Psoas muscle (tissue), 8 donors: ENCODE measurements around the gene TICAM2. TPM values are rescaled to one million over a fixed set of nuclear protein-coding genes. Genes with fewer than 3 reads are reported as not detected.

Source experiments
- ATAC-seq, 4 donors: fragments of 200-7000 bp; cut with Tn5 transposase; one replicate each; pipeline ENCODE4 v1.9.1; 2020; ENCODE audit warnings: moderate library complexity in 3 of 4, mild to moderate bottlenecking in 2 of 4
- DNase-seq, 2 donors: peaks; one replicate each; pipeline ENCODE4 v3.0.0-alpha.2; 2020
- H3K27ac ChIP-seq: fragments of 200-600 bp; one replicate; pipeline ENCODE4 v1.8.0; 2022
- H3K27me3 ChIP-seq, 3 donors: fragments of 200-600 bp in 1 of 3; one replicate each; pipeline versions ENCODE4 v1.6.1 to v1.8.0; 2013 to 2022; ENCODE audit warnings: low read length in 2 of 3, mild to moderate bottlenecking in 2 of 3, moderate library complexity in 1 of 3; ENCODE audit not compliant: insufficient read depth in 3 of 3
- H3K36me3 ChIP-seq, 2 donors: fragments of 200-600 bp in 1 of 2; one replicate each; pipeline versions ENCODE4 v1.6.1 to v1.8.0; 2013 to 2022; ENCODE audit warnings: low read depth in 1 of 2, mild to moderate bottlenecking in 1 of 2, moderate library complexity in 1 of 2; ENCODE audit not compliant: insufficient read depth in 1 of 2
- H3K4me1 ChIP-seq: fragments of 200-600 bp; one replicate; pipeline ENCODE4 v1.8.0; 2022
- H3K4me3 ChIP-seq: fragments of 200-600 bp; one replicate; pipeline ENCODE4 v1.8.0; 2022; ENCODE audit warnings: mild to moderate bottlenecking
- H3K9me3 ChIP-seq: fragments of 200-600 bp; one replicate; pipeline ENCODE4 v1.8.0; 2022
- WGBS, 3 donors: extraction: QIAGEN DNeasy Blood & Tissue Kit; methylation state at CpG; one replicate each; pipeline versions ENCODE4 v1.1.6 to v1.1.7; 2013; 5-methylcytosine and 5-hydroxymethylcytosine counted together
- intact Hi-C, 2 donors: fragments of 100-400 bp; cut with DNase I; formaldehyde crosslinking; loops; one replicate each; pipeline versions ENCODE4 v1.11.0 to v1.14.2; 2022
- polyA plus RNA-seq, 3 donors: library from polyadenylated mRNA; stranded (reverse); fragments of 200-250 nt; gene quantifications; one replicate each; pipeline ENCODE4 v1.2.3, GENCODE V29; 2013
- total RNA-seq, 4 donors: library from RNA; stranded (reverse); fragmentation: NEBNext Ultra II Directional in 2 of 4; extraction: Animal tissue kit (Norgen Biotek cat#: 25700) in 2 of 4; gene quantifications; one replicate each; pipeline versions ENCODE4 v1.2.1 to v1.2.4, GENCODE V29; 2021 to 2023
- TF ChIP-seq, protein P1 (sequence below): fragments of 200-600 bp; IDR thresholded peaks from one replicate; pipeline ENCODE4 v1.8.0; 2022; ENCODE audit warnings: antibody characterized with exemption
- donor health status: healthy with polysubstance abuse.
- donor health status: DM: no; HTN: no; CAD: no; lungs with moderate emphysema.
- donor health status: Bipolar disorder and iron deficiency.
- donor health status: healthy.
- donor health status: DM: yes; HTN: yes; CAD: no.
- donor health status: DM: no; HTN: no; CAD: no.
- donor health status: DM: no; HTN: no; CAD: no.
- donor health status: DM: yes; HTN: yes; CAD: no.

TICAM2 gene
- total and polyA plus RNA-seq, 7 donors: 0.63 to 4.9 (median 1.3) TPM

- no peaks in the 10 kb centered on the region for H3K27me3 ChIP-seq
- 71 to 89% (median 82%) methylated on average over 5 of the region's 5 CpGs for WGBS, 3 donors
- H3K36me3 ChIP-seq: peaks cover under 1 to 3% of the 10 kb centered on the region in 2 donors
- ATAC-seq: no peak
- TF ChIP-seq, protein P1, sequence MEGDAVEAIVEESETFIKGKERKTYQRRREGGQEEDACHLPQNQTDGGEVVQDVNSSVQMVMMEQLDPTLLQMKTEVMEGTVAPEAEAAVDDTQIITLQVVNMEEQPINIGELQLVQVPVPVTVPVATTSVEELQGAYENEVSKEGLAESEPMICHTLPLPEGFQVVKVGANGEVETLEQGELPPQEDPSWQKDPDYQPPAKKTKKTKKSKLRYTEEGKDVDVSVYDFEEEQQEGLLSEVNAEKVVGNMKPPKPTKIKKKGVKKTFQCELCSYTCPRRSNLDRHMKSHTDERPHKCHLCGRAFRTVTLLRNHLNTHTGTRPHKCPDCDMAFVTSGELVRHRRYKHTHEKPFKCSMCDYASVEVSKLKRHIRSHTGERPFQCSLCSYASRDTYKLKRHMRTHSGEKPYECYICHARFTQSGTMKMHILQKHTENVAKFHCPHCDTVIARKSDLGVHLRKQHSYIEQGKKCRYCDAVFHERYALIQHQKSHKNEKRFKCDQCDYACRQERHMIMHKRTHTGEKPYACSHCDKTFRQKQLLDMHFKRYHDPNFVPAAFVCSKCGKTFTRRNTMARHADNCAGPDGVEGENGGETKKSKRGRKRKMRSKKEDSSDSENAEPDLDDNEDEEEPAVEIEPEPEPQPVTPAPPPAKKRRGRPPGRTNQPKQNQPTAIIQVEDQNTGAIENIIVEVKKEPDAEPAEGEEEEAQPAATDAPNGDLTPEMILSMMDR: no peak
- no peak overlapping the region for H3K27ac ChIP-seq
- H3K4me3 ChIP-seq: no peak overlapping the region
- H3K9me3 ChIP-seq: no peaks in the 10 kb centered on the region
- no peak for DNase-seq
- H3K4me1 ChIP-seq: peaks cover 13% of the 10 kb centered on the region
- intact Hi-C loops: no loop called here
These were observed 26.9 kb downstream of the TICAM2 start for GRCh38 chr5:115575167-115576070.

- H3K9me3 ChIP-seq: no peaks in the 10 kb centered on the region
- H3K36me3 ChIP-seq: peaks cover 0 to 3% of the 10 kb centered on the region in 2 donors
- H3K4me3 ChIP-seq: no peak overlapping the region
- no peak overlapping the region for H3K27ac ChIP-seq
- intact Hi-C loops: no loop called here
- ATAC-seq (peak in 2 of 4 donors; percentile 43 to 63), DNase-seq (no peak)
- WGBS, 3 donors: 38 to 51% (median 41%) methylated on average over 2 of the region's 2 CpGs
- H3K4me1 ChIP-seq: peaks cover 27% of the 10 kb centered on the region
- TF ChIP-seq, protein P1: no peak
- H3K27me3 ChIP-seq: no peaks in the 10 kb centered on the region
These were observed 29.1 kb downstream of the TICAM2 start for GRCh38 chr5:115573133-115573532.

DNA sequence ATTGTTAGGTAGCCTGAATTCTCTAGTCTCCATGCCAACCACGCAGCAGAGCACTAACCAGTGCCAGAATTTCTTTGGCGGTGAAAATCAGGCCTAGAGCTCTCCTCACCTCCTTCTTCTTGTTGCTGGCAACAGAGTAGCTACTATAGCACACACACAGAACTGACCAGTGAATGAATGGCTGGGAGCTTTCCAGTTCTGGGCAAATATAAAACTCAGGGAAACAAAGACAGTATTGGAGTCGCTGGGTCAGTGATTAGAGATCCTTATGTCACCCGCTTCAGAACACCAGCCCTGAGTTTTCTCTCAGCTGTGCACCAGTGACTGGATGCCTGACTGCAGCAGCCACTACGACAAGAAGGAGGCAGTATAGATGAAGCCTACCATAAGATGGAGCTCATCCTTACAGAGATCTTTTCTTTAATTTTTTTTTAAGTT lies 30.8 kb downstream of the TICAM2 start:
- TF ChIP-seq, protein P1: no peak
- H3K27me3 ChIP-seq: no peaks in the 10 kb centered on the region
- peaks cover 27% of the 10 kb centered on the region for H3K4me1 ChIP-seq
- H3K27ac ChIP-seq: no peak overlapping the region
- no peaks in the 10 kb centered on the region for H3K9me3 ChIP-seq
- no peak for DNase-seq
- 40 to 52% (median 46%) methylated on average over 5 of the region's 5 CpGs for WGBS, 3 donors
- ATAC-seq: peak in 1 of 4 donors; percentile 36
- H3K4me3 ChIP-seq: no peak overlapping the region
- no peaks in the 10 kb centered on the region for H3K36me3 ChIP-seq
- intact Hi-C loops: no loop called here

DNA sequence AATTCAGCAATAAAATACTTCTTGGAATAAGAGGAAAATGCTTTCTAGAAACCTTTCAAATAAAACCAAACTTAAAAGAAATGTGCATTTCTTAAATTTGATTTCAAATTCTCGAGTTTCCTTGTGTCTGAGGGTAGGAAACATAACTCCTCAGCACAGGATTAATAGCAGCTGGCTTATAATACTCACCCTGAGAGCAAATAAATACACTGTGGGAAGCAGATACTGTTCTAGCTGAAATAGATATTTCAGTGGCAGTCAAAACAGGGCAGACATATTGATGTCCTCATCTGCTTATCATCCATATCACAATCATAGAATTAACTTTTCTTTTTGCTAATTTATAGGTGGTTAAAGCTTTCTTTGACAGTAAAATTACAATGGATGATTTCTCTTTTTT lies 33.6 kb downstream of the TICAM2 start:
- intact Hi-C loops: no loop called here
- H3K9me3 ChIP-seq: no peaks in the 10 kb centered on the region
- peaks cover 20% of the 10 kb centered on the region for H3K4me1 ChIP-seq
- H3K27me3 ChIP-seq: no peaks in the 10 kb centered on the region
- ATAC-seq (peak in 2 of 4 donors; percentile 53 to 73), DNase-seq (no peak)
- H3K27ac ChIP-seq: peak overlapping the region; percentile 7
- H3K36me3 ChIP-seq: no peaks in the 10 kb centered on the region
- WGBS, 3 donors: 21 to 25% (median 24%) methylated on average over 1 of the region's 1 CpG
- no peak overlapping the region for H3K4me3 ChIP-seq
- TF ChIP-seq, protein P1: no peak
